Gastroesophageal sphincter (tissue), 3 donors: Measurements from ENCODE around the gene ZNF425.

Experiments used
- POLR2AphosphoS5 ChIP-seq: sonication (generic); formaldehyde crosslinking; IDR thresholded peaks from one replicate; pipeline ENCODE4 v1.6.1; 2017; ENCODE audit warnings: antibody characterized with exemption
- TF ChIP-seq, protein P1 (sequence below), 4 experiments: fragments of 200-600 bp in 2 of 4; fragments of 450-650 bp in 2 of 4; sonication (generic) in 1 of 4; IDR thresholded peaks; one replicate each; pipeline ENCODE4 v1.5.1; 2017 to 2019; ENCODE audit warnings: antibody characterized with exemption in 4 of 4, mild to moderate bottlenecking in 2 of 4, moderate library complexity in 2 of 4

DNA sequence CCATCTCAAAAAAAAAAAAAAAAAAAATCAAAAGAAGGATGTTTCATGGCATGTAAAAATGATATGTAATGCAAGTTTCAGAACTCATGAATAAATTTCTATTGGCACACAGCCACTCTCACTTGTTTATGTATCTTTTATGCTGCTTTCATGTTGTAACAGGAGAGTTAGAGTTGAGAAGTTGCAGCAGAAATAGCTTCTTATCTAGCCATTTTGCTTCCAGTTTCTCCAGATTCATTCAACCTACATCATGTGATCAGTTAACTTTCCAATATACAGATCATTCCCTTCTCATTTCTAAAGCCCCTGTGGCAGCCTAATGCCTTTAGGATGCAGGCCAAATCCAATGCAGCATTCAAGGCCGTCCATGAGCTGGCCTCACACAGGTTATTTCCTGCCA is 66.0 kb downstream of the ZNF425 start:
- TF ChIP-seq POLR2AphosphoS5, result no peak
- TF ChIP-seq, protein P1, sequence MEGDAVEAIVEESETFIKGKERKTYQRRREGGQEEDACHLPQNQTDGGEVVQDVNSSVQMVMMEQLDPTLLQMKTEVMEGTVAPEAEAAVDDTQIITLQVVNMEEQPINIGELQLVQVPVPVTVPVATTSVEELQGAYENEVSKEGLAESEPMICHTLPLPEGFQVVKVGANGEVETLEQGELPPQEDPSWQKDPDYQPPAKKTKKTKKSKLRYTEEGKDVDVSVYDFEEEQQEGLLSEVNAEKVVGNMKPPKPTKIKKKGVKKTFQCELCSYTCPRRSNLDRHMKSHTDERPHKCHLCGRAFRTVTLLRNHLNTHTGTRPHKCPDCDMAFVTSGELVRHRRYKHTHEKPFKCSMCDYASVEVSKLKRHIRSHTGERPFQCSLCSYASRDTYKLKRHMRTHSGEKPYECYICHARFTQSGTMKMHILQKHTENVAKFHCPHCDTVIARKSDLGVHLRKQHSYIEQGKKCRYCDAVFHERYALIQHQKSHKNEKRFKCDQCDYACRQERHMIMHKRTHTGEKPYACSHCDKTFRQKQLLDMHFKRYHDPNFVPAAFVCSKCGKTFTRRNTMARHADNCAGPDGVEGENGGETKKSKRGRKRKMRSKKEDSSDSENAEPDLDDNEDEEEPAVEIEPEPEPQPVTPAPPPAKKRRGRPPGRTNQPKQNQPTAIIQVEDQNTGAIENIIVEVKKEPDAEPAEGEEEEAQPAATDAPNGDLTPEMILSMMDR (IDR thresholded peaks at IDR 0.05), result no peak
